ENCODE measurements around the gene RGS10.
"Not testable (repeated sequence)": the region's sequence is repeated elsewhere in the genome, so short reads cannot be mapped to it uniquely, and the experiment has no call there.

The RGS10 gene

DNA sequence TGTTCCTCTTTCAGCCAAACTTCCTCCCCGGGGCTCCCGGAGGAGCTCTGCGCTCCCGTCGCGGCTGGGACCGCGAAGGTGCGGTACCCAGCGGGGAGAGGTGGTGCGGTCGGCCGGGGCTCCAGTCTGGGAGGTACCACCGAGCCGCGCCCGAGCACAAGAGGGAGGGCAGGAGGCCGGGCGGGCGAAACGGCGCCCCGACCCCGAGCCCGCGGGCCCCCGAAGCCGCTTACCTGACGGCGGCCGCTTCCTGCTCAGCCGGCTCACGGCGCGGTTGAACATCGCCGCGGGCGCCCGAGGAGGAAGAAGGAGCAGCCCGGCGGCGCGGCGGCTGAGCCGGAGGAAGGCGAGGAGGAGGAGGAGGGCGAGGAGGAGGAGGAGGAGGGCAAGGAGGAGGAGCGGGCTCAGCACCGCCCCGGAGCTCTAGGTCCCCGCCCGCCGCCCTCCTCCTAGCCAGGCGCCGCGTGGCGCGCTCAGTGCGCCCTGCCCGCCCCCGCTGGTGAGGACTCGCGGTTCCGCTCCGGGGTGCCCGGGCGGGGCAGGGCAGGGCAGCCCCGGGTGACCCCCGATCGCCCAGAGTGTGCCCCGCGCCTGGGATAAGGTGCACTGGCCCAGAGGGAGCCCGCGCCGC is at the start of gene RGS10:
RGS10 (minus strand) TSS at position 363 of the 631 bp plus-strand sequence; CDS start at position 282, 81 bp downstream.
- peak; percentile 78 to 87 for DNase-seq

DNA sequence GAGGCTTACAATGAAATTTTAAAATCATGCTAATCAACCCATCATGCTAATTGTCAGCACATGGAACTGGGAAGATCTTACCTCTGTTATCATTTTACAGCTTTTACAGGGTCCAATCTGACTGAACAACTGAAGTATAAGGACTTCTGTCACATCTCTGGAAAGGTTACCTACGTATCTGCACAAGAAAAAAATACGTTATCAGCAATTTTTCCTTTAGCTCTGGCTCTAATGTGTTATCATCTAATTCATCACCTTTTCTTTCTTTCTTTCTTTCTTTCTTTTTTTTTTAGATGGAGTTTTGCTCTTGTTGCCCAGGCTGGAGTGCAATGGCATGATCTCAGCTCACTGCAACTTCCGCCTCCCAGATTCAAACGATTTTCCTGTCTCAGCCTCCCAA is 45.6 kb upstream of the RGS10 start:
- DNase-seq: no peak

- DNase-seq: no peak
Measured at GRCh38 chr10:119578355-119578754, 35.8 kb upstream of the RGS10 start.

DNA sequence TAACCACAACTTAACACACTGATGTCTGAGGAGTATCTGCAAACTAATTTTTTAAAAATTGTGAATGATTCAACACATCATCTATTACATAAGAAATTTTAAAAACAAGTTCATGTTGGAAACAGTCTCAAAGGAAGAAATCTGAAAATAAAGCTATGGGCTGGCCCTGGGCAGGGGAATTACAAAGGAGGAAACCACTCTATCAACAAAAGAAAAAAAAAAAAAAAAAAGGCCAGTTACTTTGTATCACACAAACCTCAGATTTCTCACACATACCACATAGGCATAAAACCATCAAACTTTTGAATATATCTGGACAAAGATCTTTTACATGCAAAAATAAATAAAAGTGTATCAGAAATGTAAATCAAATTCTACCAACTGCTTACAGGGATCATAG is 33.5 kb upstream of the RGS10 start:
- peak in 1 of 2 donors; percentile 31 for DNase-seq

GRCh38 chr10:119575506-119575905 is 33.0 kb upstream of the RGS10 start:
- DNase-seq: peak; percentile 24 to 73

- no peak for DNase-seq
Measured at GRCh38 chr10:119567978-119568377, 25.5 kb upstream of the RGS10 start.

DNA sequence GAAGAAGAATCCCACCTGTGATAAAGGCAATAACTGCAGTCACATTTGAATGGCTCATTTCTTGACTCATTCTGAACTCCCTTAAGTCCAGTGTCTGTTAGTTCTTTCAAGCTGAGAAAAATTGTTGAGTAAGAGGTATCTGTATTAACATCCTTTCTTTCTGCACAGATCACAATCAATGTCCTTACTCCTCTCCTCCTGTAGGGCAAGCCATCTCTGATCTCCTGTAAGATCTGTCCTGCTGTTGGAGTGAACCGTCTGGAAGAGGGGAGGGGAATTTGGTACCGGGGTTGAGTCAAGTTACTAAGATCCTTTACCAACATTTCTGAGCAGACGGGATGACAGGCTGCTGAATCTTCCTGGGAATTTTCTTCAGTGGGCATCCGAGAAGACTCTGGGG is 19.6 kb upstream of the RGS10 start:
- no peak for DNase-seq

- DNase-seq: not testable (repeated sequence)
Measured at GRCh38 chr10:119559511-119559910, 17.0 kb upstream of the RGS10 start.

GRCh38 chr10:119556081-119556480 is 13.6 kb upstream of the RGS10 start:
- not testable (repeated sequence) for DNase-seq

DNA sequence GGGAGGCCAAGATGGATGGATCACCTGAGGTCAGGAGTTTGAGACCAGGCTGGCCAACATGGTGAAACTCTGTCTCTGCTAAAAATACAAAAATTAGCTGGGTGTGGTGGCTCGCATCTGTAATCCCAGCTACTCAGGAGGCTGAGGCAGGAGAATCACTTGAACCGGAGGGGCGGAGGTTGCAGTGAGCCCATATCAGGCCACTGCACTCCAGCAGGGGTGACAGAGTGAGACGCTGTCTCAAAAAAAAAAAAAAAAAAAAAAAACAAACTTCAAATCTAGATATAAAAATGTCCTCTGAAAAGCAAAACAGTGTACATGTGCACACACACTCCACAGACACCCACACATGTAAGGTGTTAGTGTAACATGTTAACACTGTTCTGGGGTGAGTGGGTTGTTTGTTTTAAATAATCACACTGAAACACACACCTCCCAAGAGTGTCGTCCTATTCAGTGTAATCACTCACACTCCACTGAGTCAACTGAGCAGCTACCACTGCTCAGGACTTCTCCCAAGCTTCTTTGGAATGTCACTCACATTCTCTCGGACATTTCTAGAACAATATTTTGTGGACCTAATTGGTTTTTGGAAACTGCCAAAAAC is 12.8 kb upstream of the RGS10 start:
- DNase-seq: no peak

- DNase-seq: no peak
Measured at GRCh38 chr10:119550827-119551226, 8.3 kb upstream of the RGS10 start.

GRCh38 chr10:119549247-119549999 is 6.9 kb upstream of the RGS10 start:
- DNase-seq: no peak

DNA sequence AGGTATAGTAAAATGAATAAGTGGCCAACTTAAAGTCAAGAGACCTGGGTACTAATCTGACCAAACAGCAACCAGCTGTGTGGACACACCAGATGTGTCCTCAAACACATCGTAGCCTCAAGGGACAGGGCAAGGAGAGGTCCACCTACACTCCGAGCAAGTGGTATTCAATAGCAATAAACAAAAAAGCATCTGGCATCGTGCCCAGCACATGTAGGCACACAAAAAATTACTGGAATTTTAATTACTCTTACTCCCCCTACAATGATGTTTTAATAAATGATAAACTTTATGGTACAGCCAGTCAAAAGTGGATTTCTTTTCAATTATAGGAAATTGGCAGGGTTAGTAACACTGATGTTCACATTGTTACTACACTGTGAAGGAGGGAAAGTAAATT is 3.5 kb upstream of the RGS10 start:
- no peak for DNase-seq

DNA sequence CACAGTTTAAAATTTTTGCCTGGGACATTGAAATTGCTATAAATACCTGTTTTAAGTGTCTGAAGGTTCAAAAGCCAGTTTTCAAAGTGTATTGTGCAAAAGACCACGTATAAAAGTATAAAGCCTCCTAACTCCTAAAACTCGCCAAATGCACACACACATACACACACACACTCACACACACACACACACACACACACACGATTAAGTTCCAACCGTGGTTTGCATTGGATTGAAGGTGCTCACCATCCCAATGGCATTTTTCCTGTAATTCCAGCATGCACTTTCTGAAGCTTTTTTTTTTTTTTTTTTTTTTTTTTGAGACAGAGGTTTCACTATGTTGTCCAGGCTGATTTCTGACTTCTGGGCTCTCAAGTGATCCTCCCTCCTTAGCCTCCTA is 2.8 kb upstream of the RGS10 start:
- no peak for DNase-seq

- DNase-seq: no peak
Measured at GRCh38 chr10:119543814-119544642, 1.5 kb upstream of the RGS10 start.

- DNase-seq: peak; percentile 64 to 68
Measured at GRCh38 chr10:119542988-119543813, 682 bp upstream of the RGS10 start.

- peak; percentile 18 to 49 for DNase-seq
Measured at GRCh38 chr10:119541459-119542356, 811 bp downstream of the RGS10 start.

GRCh38 chr10:119541046-119541445 is 1.5 kb downstream of the RGS10 start:
- DNase-seq: no peak

DNA sequence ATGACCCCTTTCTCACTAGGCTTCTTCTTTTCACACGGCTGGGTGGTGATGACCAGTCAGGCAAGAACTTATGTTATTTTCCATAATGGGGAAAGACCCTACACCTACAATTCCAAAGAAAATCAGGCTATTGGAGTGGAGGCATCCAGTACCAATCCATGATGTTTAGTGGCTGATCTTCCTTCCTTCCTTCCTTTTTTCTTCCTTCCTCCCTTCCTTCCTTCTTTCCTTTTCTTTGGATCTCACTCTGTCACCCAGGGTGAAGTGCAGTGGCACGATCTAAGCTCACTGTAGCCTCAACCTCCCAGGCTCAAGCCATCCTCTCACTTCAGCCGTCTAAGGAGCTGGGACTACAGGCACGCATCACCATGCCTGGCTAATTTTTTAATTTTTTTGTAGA is 2.5 kb downstream of the RGS10 start:
- DNase-seq: no peak

DNA sequence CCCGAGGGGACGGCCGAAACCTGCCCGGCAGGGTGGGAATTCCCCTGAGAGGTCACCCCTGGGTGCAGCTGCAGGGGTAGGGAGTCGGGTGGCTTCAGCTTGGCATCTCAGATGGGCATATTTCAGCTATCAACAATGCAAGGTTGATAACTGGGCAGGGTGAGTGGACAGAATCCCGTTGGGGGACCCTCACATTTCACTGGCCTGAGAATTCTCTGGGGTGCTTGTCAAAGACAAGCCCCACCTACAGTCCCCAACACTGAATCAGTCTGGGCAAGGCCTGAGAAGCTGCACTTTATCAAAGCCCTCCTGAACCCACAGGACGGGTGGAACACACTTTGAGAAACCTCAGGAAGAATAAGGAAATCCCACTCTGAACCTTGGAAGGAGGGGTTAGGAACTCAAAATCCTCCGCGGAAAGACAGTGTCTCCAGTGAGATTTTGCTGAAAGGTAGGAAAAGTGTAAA is 3.1 kb downstream of the RGS10 start:
- DNase-seq: no peak
